HEK293 (cell line): ENCODE measurements around the gene WLS.

Experiments used
- GFI1B ChIP-seq: fragments of 450-650 bp; formaldehyde crosslinking; IDR thresholded peaks from 2 replicates; pipeline ENCODE4 v1.5.1; 2016; ENCODE audit warnings: missing biosample characterization, missing genetic modification characterization
- GLIS1 ChIP-seq: fragments of 450-650 bp; formaldehyde crosslinking; IDR thresholded peaks from 2 replicates; pipeline ENCODE4 v1.5.1; 2016; ENCODE audit warnings: missing biosample characterization, missing genetic modification characterization
- MEIS1 ChIP-seq: sonication (generic); formaldehyde crosslinking; IDR thresholded peaks from 2 replicates; pipeline ENCODE4 v1.8.1; 2022; ENCODE audit warnings: missing genetic modification reagents, mild to moderate bottlenecking, borderline replicate concordance
- OVOL3 ChIP-seq: fragments of 450-650 bp; formaldehyde crosslinking; IDR thresholded peaks from 2 replicates; pipeline ENCODE4 v1.5.1; 2016; ENCODE audit warnings: missing biosample characterization, missing genetic modification characterization
- SP7 ChIP-seq: fragments of 450-650 bp; formaldehyde crosslinking; IDR thresholded peaks from 2 replicates; pipeline ENCODE4 v1.5.1; 2016; ENCODE audit warnings: missing biosample characterization, missing genetic modification characterization
- ZBTB48 ChIP-seq: fragments of 450-650 bp; formaldehyde crosslinking; IDR thresholded peaks from 2 replicates; pipeline ENCODE4 v1.5.1; 2016; ENCODE audit warnings: missing biosample characterization, missing genetic modification characterization
- ZBTB8A ChIP-seq: fragments of 450-650 bp; formaldehyde crosslinking; IDR thresholded peaks from 2 replicates; pipeline ENCODE4 v1.5.1; 2016; ENCODE audit warnings: missing biosample characterization, missing genetic modification characterization
- ZFP3 ChIP-seq: fragments of 450-650 bp; formaldehyde crosslinking; IDR thresholded peaks from 2 replicates; pipeline ENCODE4 v1.5.1; 2016; ENCODE audit warnings: low read depth, missing biosample characterization, missing genetic modification characterization
- ZNF112 ChIP-seq: fragments of 450-650 bp; formaldehyde crosslinking; IDR thresholded peaks from 2 replicates; pipeline ENCODE4 v1.5.0; 2017; ENCODE audit warnings: missing biosample characterization, missing genetic modification characterization
- ZNF157 ChIP-seq: fragments of 450-650 bp; formaldehyde crosslinking; IDR thresholded peaks from 2 replicates; pipeline ENCODE4 v1.5.1; 2016; ENCODE audit warnings: missing biosample characterization, missing genetic modification characterization
- ZNF175 ChIP-seq: fragments of 450-650 bp; formaldehyde crosslinking; IDR thresholded peaks from 2 replicates; pipeline ENCODE4 v1.5.1; 2016; ENCODE audit warnings: missing biosample characterization, missing genetic modification characterization
- ZNF274 ChIP-seq, 2 experiments: fragments of 200-500 bp in 1 of 2; fragments of 450-650 bp in 1 of 2; sonication (Bioruptor generic) in 1 of 2; formaldehyde crosslinking in 1 of 2; IDR thresholded peaks; 2 replicates each; pipeline versions ENCODE4 v1.5.1 to v1.6.1; 2014 to 2016; ENCODE audit warnings: borderline replicate concordance in 1 of 2, inconsistent platforms in 1 of 2, low read length in 1 of 2, missing biosample characterization in 1 of 2, missing genetic modification characterization in 1 of 2
- ZNF585B ChIP-seq: fragments of 450-650 bp; formaldehyde crosslinking; IDR thresholded peaks from 2 replicates; pipeline ENCODE4 v1.5.1; 2016; ENCODE audit warnings: missing biosample characterization, missing genetic modification characterization
- ZNF658 ChIP-seq: fragments of 450-650 bp; formaldehyde crosslinking; IDR thresholded peaks from 2 replicates; pipeline ENCODE4; 2016; ENCODE audit warnings: missing biosample characterization, missing genetic modification characterization
- ZNF777 ChIP-seq: fragments of 450-650 bp; formaldehyde crosslinking; IDR thresholded peaks from 2 replicates; pipeline ENCODE4 v1.5.1; 2017; ENCODE audit warnings: missing biosample characterization, missing genetic modification characterization, borderline replicate concordance
- ZNF791 ChIP-seq: fragments of 450-650 bp; formaldehyde crosslinking; IDR thresholded peaks from 2 replicates; pipeline ENCODE4 v1.5.1; 2016; ENCODE audit warnings: missing biosample characterization, missing genetic modification characterization
- ZNF830 ChIP-seq: fragments of 450-650 bp; IDR thresholded peaks from 2 replicates; pipeline ENCODE4 v1.5.0; 2018; ENCODE audit warnings: missing biosample characterization, missing genetic modification characterization, low read depth, mild to moderate bottlenecking, moderate library complexity
- ZSCAN23 ChIP-seq: fragments of 450-650 bp; formaldehyde crosslinking; IDR thresholded peaks from 2 replicates; pipeline ENCODE4 v1.5.1; 2016; ENCODE audit warnings: missing biosample characterization, missing genetic modification characterization
- TF ChIP-seq, protein P1 (sequence below): fragments of 450-650 bp; formaldehyde crosslinking; IDR thresholded peaks from 2 replicates; pipeline ENCODE4 v1.5.1; 2016; ENCODE audit warnings: missing biosample characterization, missing genetic modification characterization
- TF ChIP-seq, protein P2 (sequence below): fragments of 450-650 bp; IDR thresholded peaks from 2 replicates; pipeline ENCODE4 v1.5.1; 2018; ENCODE audit warnings: missing biosample characterization, missing genetic modification characterization
- TF ChIP-seq, protein P3 (sequence below): fragments of 450-650 bp; formaldehyde crosslinking; IDR thresholded peaks from 2 replicates; pipeline ENCODE4 v1.5.1; 2016; ENCODE audit warnings: missing biosample characterization, missing genetic modification characterization
- TF ChIP-seq, protein P4 (sequence below): fragments of 450-650 bp; formaldehyde crosslinking; IDR thresholded peaks from 2 replicates; pipeline ENCODE4 v1.5.1; 2016; ENCODE audit warnings: missing biosample characterization, missing genetic modification characterization
- TF ChIP-seq, protein P5 (sequence below): fragments of 450-650 bp; formaldehyde crosslinking; IDR thresholded peaks from 2 replicates; pipeline ENCODE4 v1.5.1; 2016; ENCODE audit warnings: missing biosample characterization, missing genetic modification characterization
- TF ChIP-seq, protein P6 (sequence below): fragments of 450-650 bp; IDR thresholded peaks from 2 replicates; pipeline ENCODE4 v1.5.1; 2018; ENCODE audit warnings: missing biosample characterization, mild to moderate bottlenecking, missing genetic modification characterization
- TF ChIP-seq, protein P7 (sequence below): fragments of 450-650 bp; formaldehyde crosslinking; IDR thresholded peaks from 2 replicates; pipeline ENCODE4 v1.5.1; 2016; ENCODE audit warnings: missing biosample characterization, missing genetic modification characterization

WLS gene

DNA sequence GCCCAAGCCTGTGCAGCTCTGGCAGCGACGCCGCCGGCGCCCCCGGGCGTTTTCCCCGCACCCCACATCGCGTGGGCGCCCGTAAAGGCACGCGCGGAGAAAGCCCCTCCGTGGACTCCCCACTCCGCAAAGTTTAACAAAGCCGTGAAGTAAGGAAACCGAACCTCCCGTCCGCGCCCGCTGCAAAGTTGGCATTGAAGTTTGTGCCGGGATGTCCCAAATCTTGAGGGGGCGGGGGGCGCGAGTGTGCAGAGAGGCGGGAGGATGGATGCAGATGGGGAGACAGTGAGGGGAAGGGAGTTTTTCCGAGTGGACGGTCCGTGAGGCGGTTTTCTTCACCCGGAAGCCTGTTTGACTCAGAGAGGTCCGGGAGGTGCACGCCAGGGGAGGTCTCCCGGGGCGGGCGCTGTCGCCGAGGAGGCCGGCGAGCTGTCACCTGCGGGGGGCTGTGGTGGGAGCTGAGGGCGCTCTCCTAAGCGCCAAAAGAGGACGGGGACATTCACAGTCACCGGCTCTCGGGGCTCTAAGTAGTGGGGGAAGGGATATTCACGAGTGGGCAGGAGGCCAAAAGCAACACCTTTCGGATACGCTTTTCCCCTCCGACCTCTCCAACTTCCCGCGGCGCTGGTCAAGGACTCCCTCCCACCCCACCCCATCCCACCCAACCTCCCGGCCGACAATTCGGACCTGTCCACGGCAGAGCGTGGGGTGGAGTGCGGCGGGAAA, 1.3 kb downstream of the WLS start (continued):
- TF ChIP-seq, protein P1, sequence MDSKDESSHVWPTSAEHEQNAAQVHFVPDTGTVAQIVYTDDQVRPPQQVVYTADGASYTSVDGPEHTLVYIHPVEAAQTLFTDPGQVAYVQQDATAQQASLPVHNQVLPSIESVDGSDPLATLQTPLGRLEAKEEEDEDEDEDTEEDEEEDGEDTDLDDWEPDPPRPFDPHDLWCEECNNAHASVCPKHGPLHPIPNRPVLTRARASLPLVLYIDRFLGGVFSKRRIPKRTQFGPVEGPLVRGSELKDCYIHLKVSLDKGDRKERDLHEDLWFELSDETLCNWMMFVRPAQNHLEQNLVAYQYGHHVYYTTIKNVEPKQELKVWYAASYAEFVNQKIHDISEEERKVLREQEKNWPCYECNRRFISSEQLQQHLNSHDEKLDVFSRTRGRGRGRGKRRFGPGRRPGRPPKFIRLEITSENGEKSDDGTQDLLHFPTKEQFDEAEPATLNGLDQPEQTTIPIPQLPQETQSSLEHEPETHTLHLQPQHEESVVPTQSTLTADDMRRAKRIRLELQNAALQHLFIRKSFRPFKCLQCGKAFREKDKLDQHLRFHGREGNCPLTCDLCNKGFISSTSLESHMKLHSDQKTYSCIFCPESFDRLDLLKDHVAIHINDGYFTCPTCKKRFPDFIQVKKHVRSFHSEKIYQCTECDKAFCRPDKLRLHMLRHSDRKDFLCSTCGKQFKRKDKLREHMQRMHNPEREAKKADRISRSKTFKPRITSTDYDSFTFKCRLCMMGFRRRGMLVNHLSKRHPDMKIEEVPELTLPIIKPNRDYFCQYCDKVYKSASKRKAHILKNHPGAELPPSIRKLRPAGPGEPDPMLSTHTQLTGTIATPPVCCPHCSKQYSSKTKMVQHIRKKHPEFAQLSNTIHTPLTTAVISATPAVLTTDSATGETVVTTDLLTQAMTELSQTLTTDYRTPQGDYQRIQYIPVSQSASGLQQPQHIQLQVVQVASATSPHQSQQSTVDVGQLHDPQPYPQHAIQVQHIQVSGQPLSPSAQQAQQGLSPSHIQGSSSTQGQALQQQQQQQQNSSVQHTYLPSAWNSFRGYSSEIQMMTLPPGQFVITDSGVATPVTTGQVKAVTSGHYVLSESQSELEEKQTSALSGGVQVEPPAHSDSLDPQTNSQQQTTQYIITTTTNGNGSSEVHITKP (tag by site-specific recombination): peak; percentile 83
- TF ChIP-seq ZNF175 (no peak), ZSCAN23 (tag by site-specific recombination) (no peak), ZNF112 (tag by site-specific recombination) (no peak), SP7 (tag by site-specific recombination) (no peak), ZNF585B (no peak), OVOL3 (no peak), GLIS1 (peak; percentile 100), ZFP3 (tag by site-specific recombination) (no peak), ZNF157 (tag by site-specific recombination) (no peak), ZBTB48 (tag by site-specific recombination) (no peak), ZNF274 (IDR thresholded peaks at IDR 0.05; ENCODE audit: low read length) (no peak), ZNF274 (tag by site-specific recombination; IDR thresholded peaks at IDR 0.05; ENCODE audit: borderline replicate concordance) (no peak), ZNF777 (tag by site-specific recombination) (0 out of 2 replicates have a peak, but pooled peaks have one; percentile 32), ZNF791 (tag by site-specific recombination) (no peak), ZNF830 (no peak), GFI1B (tag by site-specific recombination) (no peak), ZNF658 (tag by site-specific recombination) (no peak), ZBTB8A (tag by site-specific recombination) (peak; percentile 13; the same call in 1 of the 2 replicates), MEIS1 (CRISPR knock-in tag) (no peak)
- TF ChIP-seq, protein P2, sequence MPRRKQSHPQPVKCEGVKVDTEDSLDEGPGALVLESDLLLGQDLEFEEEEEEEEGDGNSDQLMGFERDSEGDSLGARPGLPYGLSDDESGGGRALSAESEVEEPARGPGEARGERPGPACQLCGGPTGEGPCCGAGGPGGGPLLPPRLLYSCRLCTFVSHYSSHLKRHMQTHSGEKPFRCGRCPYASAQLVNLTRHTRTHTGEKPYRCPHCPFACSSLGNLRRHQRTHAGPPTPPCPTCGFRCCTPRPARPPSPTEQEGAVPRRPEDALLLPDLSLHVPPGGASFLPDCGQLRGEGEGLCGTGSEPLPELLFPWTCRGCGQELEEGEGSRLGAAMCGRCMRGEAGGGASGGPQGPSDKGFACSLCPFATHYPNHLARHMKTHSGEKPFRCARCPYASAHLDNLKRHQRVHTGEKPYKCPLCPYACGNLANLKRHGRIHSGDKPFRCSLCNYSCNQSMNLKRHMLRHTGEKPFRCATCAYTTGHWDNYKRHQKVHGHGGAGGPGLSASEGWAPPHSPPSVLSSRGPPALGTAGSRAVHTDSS (tag by site-specific recombination): no peak
- TF ChIP-seq, protein P3, sequence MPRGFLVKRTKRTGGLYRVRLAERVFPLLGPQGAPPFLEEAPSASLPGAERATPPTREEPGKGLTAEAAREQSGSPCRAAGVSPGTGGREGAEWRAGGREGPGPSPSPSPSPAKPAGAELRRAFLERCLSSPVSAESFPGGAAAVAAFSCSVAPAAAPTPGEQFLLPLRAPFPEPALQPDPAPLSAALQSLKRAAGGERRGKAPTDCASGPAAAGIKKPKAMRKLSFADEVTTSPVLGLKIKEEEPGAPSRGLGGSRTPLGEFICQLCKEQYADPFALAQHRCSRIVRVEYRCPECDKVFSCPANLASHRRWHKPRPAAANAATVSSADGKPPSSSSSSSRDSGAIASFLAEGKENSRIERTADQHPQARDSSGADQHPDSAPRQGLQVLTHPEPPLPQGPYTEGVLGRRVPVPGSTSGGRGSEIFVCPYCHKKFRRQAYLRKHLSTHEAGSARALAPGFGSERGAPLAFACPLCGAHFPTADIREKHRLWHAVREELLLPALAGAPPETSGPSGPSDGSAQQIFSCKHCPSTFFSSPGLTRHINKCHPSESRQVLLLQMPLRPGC (tag by site-specific recombination): no peak
- TF ChIP-seq, protein P4, sequence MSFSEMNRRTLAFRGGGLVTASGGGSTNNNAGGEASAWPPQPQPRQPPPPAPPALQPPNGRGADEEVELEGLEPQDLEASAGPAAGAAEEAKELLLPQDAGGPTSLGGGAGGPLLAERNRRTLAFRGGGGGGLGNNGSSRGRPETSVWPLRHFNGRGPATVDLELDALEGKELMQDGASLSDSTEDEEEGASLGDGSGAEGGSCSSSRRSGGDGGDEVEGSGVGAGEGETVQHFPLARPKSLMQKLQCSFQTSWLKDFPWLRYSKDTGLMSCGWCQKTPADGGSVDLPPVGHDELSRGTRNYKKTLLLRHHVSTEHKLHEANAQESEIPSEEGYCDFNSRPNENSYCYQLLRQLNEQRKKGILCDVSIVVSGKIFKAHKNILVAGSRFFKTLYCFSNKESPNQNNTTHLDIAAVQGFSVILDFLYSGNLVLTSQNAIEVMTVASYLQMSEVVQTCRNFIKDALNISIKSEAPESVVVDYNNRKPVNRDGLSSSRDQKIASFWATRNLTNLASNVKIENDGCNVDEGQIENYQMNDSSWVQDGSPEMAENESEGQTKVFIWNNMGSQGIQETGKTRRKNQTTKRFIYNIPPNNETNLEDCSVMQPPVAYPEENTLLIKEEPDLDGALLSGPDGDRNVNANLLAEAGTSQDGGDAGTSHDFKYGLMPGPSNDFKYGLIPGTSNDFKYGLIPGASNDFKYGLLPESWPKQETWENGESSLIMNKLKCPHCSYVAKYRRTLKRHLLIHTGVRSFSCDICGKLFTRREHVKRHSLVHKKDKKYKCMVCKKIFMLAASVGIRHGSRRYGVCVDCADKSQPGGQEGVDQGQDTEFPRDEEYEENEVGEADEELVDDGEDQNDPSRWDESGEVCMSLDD (tag by site-specific recombination): peak; percentile 54
- TF ChIP-seq, protein P5, sequence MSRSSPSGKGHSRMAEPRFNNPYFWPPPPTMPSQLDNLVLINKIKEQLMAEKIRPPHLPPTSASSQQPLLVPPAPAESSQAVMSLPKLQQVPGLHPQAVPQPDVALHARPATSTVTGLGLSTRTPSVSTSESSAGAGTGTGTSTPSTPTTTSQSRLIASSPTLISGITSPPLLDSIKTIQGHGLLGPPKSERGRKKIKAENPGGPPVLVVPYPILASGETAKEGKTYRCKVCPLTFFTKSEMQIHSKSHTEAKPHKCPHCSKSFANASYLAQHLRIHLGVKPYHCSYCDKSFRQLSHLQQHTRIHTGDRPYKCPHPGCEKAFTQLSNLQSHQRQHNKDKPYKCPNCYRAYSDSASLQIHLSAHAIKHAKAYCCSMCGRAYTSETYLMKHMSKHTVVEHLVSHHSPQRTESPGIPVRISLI (tag by site-specific recombination): no peak
- TF ChIP-seq, protein P6, sequence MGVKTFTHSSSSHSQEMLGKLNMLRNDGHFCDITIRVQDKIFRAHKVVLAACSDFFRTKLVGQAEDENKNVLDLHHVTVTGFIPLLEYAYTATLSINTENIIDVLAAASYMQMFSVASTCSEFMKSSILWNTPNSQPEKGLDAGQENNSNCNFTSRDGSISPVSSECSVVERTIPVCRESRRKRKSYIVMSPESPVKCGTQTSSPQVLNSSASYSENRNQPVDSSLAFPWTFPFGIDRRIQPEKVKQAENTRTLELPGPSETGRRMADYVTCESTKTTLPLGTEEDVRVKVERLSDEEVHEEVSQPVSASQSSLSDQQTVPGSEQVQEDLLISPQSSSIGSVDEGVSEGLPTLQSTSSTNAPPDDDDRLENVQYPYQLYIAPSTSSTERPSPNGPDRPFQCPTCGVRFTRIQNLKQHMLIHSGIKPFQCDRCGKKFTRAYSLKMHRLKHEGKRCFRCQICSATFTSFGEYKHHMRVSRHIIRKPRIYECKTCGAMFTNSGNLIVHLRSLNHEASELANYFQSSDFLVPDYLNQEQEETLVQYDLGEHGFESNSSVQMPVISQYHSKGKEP (tag by site-specific recombination): no peak
- TF ChIP-seq, protein P7, sequence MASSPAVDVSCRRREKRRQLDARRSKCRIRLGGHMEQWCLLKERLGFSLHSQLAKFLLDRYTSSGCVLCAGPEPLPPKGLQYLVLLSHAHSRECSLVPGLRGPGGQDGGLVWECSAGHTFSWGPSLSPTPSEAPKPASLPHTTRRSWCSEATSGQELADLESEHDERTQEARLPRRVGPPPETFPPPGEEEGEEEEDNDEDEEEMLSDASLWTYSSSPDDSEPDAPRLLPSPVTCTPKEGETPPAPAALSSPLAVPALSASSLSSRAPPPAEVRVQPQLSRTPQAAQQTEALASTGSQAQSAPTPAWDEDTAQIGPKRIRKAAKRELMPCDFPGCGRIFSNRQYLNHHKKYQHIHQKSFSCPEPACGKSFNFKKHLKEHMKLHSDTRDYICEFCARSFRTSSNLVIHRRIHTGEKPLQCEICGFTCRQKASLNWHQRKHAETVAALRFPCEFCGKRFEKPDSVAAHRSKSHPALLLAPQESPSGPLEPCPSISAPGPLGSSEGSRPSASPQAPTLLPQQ (tag by site-specific recombination): no peak
